Stimulated activated CD4-positive, alpha-beta T cell treated with anti-CD3 and anti-CD28 coated beads, TNF-alpha, amount 100 ng/mL, for 24 hours (primary cell): ENCODE measurements around the gene SLC9A5.

Experiments used
- DNase-seq, 3 experiments: peaks; one replicate each; pipeline ENCODE4 v3.0.0-alpha.2; 2020; ENCODE audit warnings: low read depth in 3 of 3

SLC9A5 gene

GRCh38 chr16:67248401-67249177 is at the start of gene SLC9A5:
SLC9A5 (plus strand) TSS chr16:67248979; CDS start chr16:67249015, 36 bp downstream.
- DNase-seq: no peak

- DNase-seq: no peak
Observed at GRCh38 chr16:67199011-67199807, 49.6 kb upstream of the SLC9A5 start, which contains the start of gene ELMO3. ELMO3 (plus strand) TSS chr16:67199131; CDS start chr16:67199327, 196 bp downstream.

GRCh38 chr16:67199808-67200198 is 49.0 kb upstream of the SLC9A5 start:
- DNase-seq: no peak

- no peak for DNase-seq
Observed at GRCh38 chr16:67200491-67200890, 48.3 kb upstream of the SLC9A5 start.

- no peak for DNase-seq
Observed at GRCh38 chr16:67201411-67202345, 47.1 kb upstream of the SLC9A5 start.

GRCh38 chr16:67202426-67202825 is 46.4 kb upstream of the SLC9A5 start:
- DNase-seq: no peak

GRCh38 chr16:67202956-67203493 is 45.8 kb upstream of the SLC9A5 start:
- no peak for DNase-seq

- no peak for DNase-seq
Observed at GRCh38 chr16:67204076-67204475, 44.7 kb upstream of the SLC9A5 start.

- no peak for DNase-seq
Observed at GRCh38 chr16:67206129-67206837, 42.5 kb upstream of the SLC9A5 start.

- no peak for DNase-seq
Observed at GRCh38 chr16:67206838-67207248, 41.9 kb upstream of the SLC9A5 start.

GRCh38 chr16:67207249-67208091 is 41.3 kb upstream of the SLC9A5 start:
- no peak for DNase-seq

GRCh38 chr16:67208154-67208896 is 40.5 kb upstream of the SLC9A5 start:
- no peak for DNase-seq

GRCh38 chr16:67209565-67209964 is 39.2 kb upstream of the SLC9A5 start:
- no peak for DNase-seq

- no peak for DNase-seq
Observed at GRCh38 chr16:67210069-67210937, 38.5 kb upstream of the SLC9A5 start.

GRCh38 chr16:67211674-67212073 is 37.1 kb upstream of the SLC9A5 start:
- no peak for DNase-seq

GRCh38 chr16:67212766-67213165 is 36.0 kb upstream of the SLC9A5 start:
- DNase-seq: no peak

GRCh38 chr16:67213197-67214019 is 35.4 kb upstream of the SLC9A5 start:
- DNase-seq: no peak
